Neural progenitor cell (in vitro differentiated cells): Measurements from ENCODE around the gene OAS3. TPM values are rescaled to one million over a fixed set of nuclear protein-coding genes. Genes with fewer than 3 reads are reported as not detected.
"Not testable (repeated sequence)": the region's sequence is repeated elsewhere in the genome, so short reads cannot be mapped to it uniquely, and the experiment has no call there.

Experiments used
- DNase-seq: peaks from one replicate; pipeline ENCODE4 v3.0.0-alpha.2; 2016; ENCODE audit warnings: low spot score
- H2AFZ ChIP-seq: fragments of 200-600 bp; sonication (generic); replicated peaks from 2 replicates; pipeline ENCODE4 v1.6.1; 2016; ENCODE audit warnings: antibody characterized with exemption
- H3F3A ChIP-seq: fragments of 200-600 bp; sonication (generic); 2 replicates; pipeline ENCODE4 v1.6.1; 2016; ENCODE audit warnings: antibody characterized with exemption, low read depth
- H3K27ac ChIP-seq: fragments of 200-600 bp; sonication (generic); 2 replicates; pipeline ENCODE4 v1.5.1; 2016; ENCODE audit warnings: mild to moderate bottlenecking
- H3K27me3 ChIP-seq: fragments of 200-600 bp; sonication (generic); 2 replicates; pipeline ENCODE4 v1.6.1; 2016; ENCODE audit warnings: mild to moderate bottlenecking, moderate library complexity
- H3K36me3 ChIP-seq: fragments of 200-600 bp; sonication (generic); 2 replicates; pipeline ENCODE4 v1.5.1; 2016
- H3K4me1 ChIP-seq: fragments of 200-600 bp; sonication (generic); 2 replicates; pipeline ENCODE4 v1.6.1; 2016; ENCODE audit warnings: mixed run types
- H3K4me2 ChIP-seq: fragments of 200-600 bp; sonication (generic); 2 replicates; pipeline ENCODE4 v1.6.1; 2016
- H3K4me3 ChIP-seq: fragments of 200-600 bp; sonication (generic); 2 replicates; pipeline ENCODE4 v1.5.1; 2016
- H3K79me2 ChIP-seq: fragments of 200-600 bp; sonication (generic); 2 replicates; pipeline ENCODE4 v1.6.1; 2016; ENCODE audit warnings: low read depth
- H3K9ac ChIP-seq: fragments of 200-600 bp; sonication (generic); 2 replicates; pipeline ENCODE4 v1.6.1; 2016
- H3K9me3 ChIP-seq: fragments of 200-600 bp; sonication (generic); 2 replicates; pipeline ENCODE4 v1.5.1; 2016; ENCODE audit warnings: low read depth
- H4K20me1 ChIP-seq: fragments of 200-600 bp; sonication (generic); 2 replicates; pipeline ENCODE4 v1.6.1; 2016; ENCODE audit warnings: low read depth
- H3K27ac Mint-ChIP-seq: 3 replicates; pipeline ENCODE4 v1.8.0; 2021; ENCODE audit warnings: mixed read lengths
- H3K27me3 Mint-ChIP-seq: 2 replicates; pipeline ENCODE4 v1.8.0; 2022; ENCODE audit warnings: low read depth, mild to moderate bottlenecking, inconsistent platforms, moderate library complexity, mixed read lengths; ENCODE audit not compliant: insufficient read depth
- H3K36me3 Mint-ChIP-seq: 3 replicates; pipeline ENCODE4 v1.8.0; 2021; ENCODE audit warnings: mixed read lengths
- H3K4me1 Mint-ChIP-seq: 3 replicates; pipeline ENCODE4 v1.8.0; 2021; ENCODE audit warnings: mixed read lengths
- H3K4me3 Mint-ChIP-seq: 3 replicates; pipeline ENCODE4 v1.8.0; 2021; ENCODE audit warnings: mild to moderate bottlenecking, moderate library complexity, mixed read lengths
- H3K9me3 Mint-ChIP-seq: 3 replicates; pipeline ENCODE4 v1.8.0; 2020; ENCODE audit warnings: mixed read lengths
- EZH2 ChIP-seq: fragments of 200-600 bp; sonication (generic); IDR thresholded peaks from 2 replicates; pipeline ENCODE4 v1.6.1; 2017; ENCODE audit warnings: antibody characterized with exemption, mild to moderate bottlenecking, moderate library complexity
- EZH2phosphoT487 ChIP-seq: fragments of 200-600 bp; sonication (generic); IDR thresholded peaks from 2 replicates; pipeline ENCODE4 v1.6.1; 2017; ENCODE audit warnings: antibody characterized with exemption
- total RNA-seq: library from RNA; depleted of rRNA; stranded (reverse); fragments of >200 nt; gene quantifications from 2 replicates; pipeline ENCODE4 v1.2.3, GENCODE V29; 2015; ENCODE audit warnings: low replicate concordance
- TF ChIP-seq, protein P1 (sequence below): fragments of 200-600 bp; sonication (generic); IDR thresholded peaks from 2 replicates; pipeline ENCODE4 v1.5.1; 2017; ENCODE audit warnings: antibody characterized with exemption, mild to moderate bottlenecking

OAS3 gene
- total RNA-seq, 1 donor from 2014 or later, result not detected

DNA sequence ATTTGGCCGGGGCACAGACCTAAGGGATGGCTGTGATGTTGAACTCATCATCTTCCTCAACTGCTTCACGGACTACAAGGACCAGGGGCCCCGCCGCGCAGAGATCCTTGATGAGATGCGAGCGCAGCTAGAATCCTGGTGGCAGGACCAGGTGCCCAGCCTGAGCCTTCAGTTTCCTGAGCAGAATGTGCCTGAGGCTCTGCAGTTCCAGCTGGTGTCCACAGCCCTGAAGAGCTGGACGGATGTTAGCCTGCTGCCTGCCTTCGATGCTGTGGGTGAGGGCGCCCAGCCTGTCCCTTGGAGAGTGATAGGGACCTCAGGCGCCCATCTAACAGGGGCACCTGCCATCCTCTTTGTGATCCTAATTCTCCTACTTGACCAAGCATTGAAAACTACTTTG is 12.4 kb downstream of the OAS3 start:
- no peaks in the 10 kb centered on the region for H3K79me2 ChIP-seq
- H3K4me1 Mint-ChIP-seq, result no peaks in the 10 kb centered on the region
- no peak overlapping the region for H3K4me3 Mint-ChIP-seq
- peaks cover 4% of the 10 kb centered on the region for H3K27me3 ChIP-seq
- no peaks in the 10 kb centered on the region for H3K36me3 ChIP-seq
- H2AFZ ChIP-seq, result no peak overlapping the region
- TF ChIP-seq, protein P1, sequence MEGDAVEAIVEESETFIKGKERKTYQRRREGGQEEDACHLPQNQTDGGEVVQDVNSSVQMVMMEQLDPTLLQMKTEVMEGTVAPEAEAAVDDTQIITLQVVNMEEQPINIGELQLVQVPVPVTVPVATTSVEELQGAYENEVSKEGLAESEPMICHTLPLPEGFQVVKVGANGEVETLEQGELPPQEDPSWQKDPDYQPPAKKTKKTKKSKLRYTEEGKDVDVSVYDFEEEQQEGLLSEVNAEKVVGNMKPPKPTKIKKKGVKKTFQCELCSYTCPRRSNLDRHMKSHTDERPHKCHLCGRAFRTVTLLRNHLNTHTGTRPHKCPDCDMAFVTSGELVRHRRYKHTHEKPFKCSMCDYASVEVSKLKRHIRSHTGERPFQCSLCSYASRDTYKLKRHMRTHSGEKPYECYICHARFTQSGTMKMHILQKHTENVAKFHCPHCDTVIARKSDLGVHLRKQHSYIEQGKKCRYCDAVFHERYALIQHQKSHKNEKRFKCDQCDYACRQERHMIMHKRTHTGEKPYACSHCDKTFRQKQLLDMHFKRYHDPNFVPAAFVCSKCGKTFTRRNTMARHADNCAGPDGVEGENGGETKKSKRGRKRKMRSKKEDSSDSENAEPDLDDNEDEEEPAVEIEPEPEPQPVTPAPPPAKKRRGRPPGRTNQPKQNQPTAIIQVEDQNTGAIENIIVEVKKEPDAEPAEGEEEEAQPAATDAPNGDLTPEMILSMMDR, result no peak
- TF ChIP-seq EZH2 (no peak), EZH2phosphoT487 (no peak)
- no peak overlapping the region for H3K27ac Mint-ChIP-seq
- H3F3A ChIP-seq, result no peaks in the 10 kb centered on the region
- no peak overlapping the region for H3K27ac ChIP-seq
- no peaks in the 10 kb centered on the region for H3K36me3 Mint-ChIP-seq
- no peak overlapping the region for H3K9ac ChIP-seq
- no peaks in the 10 kb centered on the region for H3K4me1 ChIP-seq
- H3K4me3 ChIP-seq, result no peak overlapping the region
- H4K20me1 ChIP-seq, result no peaks in the 10 kb centered on the region
- H3K27me3 Mint-ChIP-seq, result peaks cover 8% of the 10 kb centered on the region
- no peak for DNase-seq
- H3K9me3 ChIP-seq, result no peaks in the 10 kb centered on the region
- peaks cover 2% of the 10 kb centered on the region for H3K9me3 Mint-ChIP-seq
- no peak overlapping the region for H3K4me2 ChIP-seq

DNA sequence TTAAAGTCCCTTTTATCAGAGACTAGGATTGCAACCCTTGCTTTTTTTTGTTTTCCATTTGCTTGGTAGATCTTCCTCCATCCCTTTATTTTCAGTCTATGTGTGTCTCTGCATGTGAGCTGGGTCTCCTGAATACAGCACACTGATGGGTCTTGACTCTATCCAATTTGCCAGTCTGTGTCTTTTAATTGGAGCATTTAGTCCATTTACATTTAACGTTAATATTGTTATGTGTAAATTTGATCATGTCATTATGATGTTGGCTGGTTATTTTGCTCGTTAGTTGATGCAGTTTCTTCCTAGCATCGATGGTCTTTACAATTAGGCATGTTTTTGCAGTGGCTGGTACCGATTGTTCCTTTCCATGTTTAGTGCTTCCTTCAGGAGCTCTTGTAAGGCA is 18.9 kb downstream of the OAS3 start:
- H4K20me1 ChIP-seq, H3K4me3 Mint-ChIP-seq, H3K4me1 ChIP-seq, H3K27me3 ChIP-seq, H3K36me3 Mint-ChIP-seq, H3K9me3 ChIP-seq, H3K79me2 ChIP-seq, DNase-seq, H3K4me2 ChIP-seq, H3K4me1 Mint-ChIP-seq, H3K4me3 ChIP-seq, H3K9ac ChIP-seq, H2AFZ ChIP-seq, H3F3A ChIP-seq, H3K27ac Mint-ChIP-seq, H3K36me3 ChIP-seq, H3K27ac ChIP-seq: not testable (repeated sequence)
- Mint-ChIP-seq H3K9me3 (peaks cover 17% of the 10 kb centered on the region), H3K27me3 (peaks cover 10% of the 10 kb centered on the region)

DNA sequence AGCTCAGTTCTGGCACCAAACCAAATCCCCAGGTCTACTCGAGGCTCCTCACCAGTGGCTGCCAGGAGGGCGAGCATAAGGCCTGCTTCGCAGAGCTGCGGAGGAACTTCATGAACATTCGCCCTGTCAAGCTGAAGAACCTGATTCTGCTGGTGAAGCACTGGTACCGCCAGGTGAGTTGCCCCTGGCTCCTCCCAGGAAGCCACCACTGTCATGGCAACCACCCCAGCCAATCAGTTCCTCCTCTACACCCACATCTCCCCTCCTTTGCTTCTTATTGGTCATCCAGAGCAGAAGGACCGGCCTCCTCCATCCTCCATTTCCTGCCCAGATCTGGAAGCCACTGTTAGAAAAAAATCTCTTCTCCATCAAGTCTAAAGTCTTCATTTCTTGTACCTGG is 22.8 kb downstream of the OAS3 start:
- H3K4me3 ChIP-seq, result no peak overlapping the region
- no peaks in the 10 kb centered on the region for H3F3A ChIP-seq
- H2AFZ ChIP-seq, result no peak overlapping the region
- H4K20me1 ChIP-seq, result no peaks in the 10 kb centered on the region
- no peak overlapping the region for H3K9ac ChIP-seq
- H3K27ac Mint-ChIP-seq, result no peak overlapping the region
- peaks cover 15% of the 10 kb centered on the region for H3K9me3 Mint-ChIP-seq
- H3K36me3 Mint-ChIP-seq, result no peaks in the 10 kb centered on the region
- no peaks in the 10 kb centered on the region for H3K4me1 Mint-ChIP-seq
- H3K36me3 ChIP-seq, result no peaks in the 10 kb centered on the region
- H3K4me2 ChIP-seq, result no peak overlapping the region
- H3K27ac ChIP-seq, result no peak overlapping the region
- DNase-seq, result no peak
- TF ChIP-seq EZH2phosphoT487 (no peak), EZH2 (no peak)
- TF ChIP-seq, protein P1, result no peak
- no peaks in the 10 kb centered on the region for H3K27me3 ChIP-seq
- H3K79me2 ChIP-seq, result no peaks in the 10 kb centered on the region
- no peaks in the 10 kb centered on the region for H3K4me1 ChIP-seq
- H3K27me3 Mint-ChIP-seq, result peaks cover 3% of the 10 kb centered on the region
- H3K4me3 Mint-ChIP-seq, result no peak overlapping the region
- no peaks in the 10 kb centered on the region for H3K9me3 ChIP-seq

DNA sequence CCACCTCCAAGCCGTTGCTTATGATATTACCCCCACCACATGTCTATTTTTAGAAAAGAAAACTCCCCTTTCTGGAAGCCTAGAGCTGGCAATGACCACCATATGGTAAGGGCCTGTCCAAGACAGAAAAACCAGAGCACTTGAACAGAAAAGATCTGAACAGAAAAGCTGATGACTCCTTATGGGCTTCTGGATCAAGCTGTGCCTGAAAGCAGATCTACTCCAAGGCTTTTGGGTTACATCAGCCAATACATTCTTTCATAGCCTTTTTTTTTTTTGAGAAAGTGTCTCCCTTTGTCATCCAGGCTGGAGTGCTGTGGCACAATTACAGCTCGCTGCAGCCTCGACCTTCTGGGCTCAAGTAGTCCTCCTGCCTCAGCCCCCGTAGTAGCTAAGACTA is 23.3 kb downstream of the OAS3 start:
- no peak overlapping the region for H3K4me2 ChIP-seq
- TF ChIP-seq EZH2phosphoT487 (no peak), EZH2 (no peak)
- TF ChIP-seq, protein P1, result no peak
- Mint-ChIP-seq H3K27me3 (peaks cover 3% of the 10 kb centered on the region), H3K27ac (no peak overlapping the region), H3K9me3 (peaks cover 15% of the 10 kb centered on the region), H3K36me3 (no peaks in the 10 kb centered on the region), H3K4me3 (no peak overlapping the region), H3K4me1 (no peaks in the 10 kb centered on the region)
- H3K36me3 ChIP-seq, result no peaks in the 10 kb centered on the region
- no peak overlapping the region for H2AFZ ChIP-seq
- H3K4me3 ChIP-seq, result no peak overlapping the region
- H3K27me3 ChIP-seq, result no peaks in the 10 kb centered on the region
- no peaks in the 10 kb centered on the region for H3K4me1 ChIP-seq
- no peak overlapping the region for H3K9ac ChIP-seq
- no peak for DNase-seq
- H3F3A ChIP-seq, result no peaks in the 10 kb centered on the region
- H4K20me1 ChIP-seq, result no peaks in the 10 kb centered on the region
- H3K79me2 ChIP-seq, result no peaks in the 10 kb centered on the region
- no peaks in the 10 kb centered on the region for H3K9me3 ChIP-seq
- H3K27ac ChIP-seq, result no peak overlapping the region
